ENCODE measurements around the gene APBA3. TPM values are rescaled to one million over a fixed set of nuclear protein-coding genes. Genes with fewer than 3 reads are reported as not detected.
"Not testable (repeated sequence)": the region's sequence is repeated elsewhere in the genome, so short reads cannot be mapped to it uniquely, and the experiment has no call there.

Gene APBA3
- total RNA-seq, 2 donors from 2014 or later: 49.3 to 75.0 TPM

DNA sequence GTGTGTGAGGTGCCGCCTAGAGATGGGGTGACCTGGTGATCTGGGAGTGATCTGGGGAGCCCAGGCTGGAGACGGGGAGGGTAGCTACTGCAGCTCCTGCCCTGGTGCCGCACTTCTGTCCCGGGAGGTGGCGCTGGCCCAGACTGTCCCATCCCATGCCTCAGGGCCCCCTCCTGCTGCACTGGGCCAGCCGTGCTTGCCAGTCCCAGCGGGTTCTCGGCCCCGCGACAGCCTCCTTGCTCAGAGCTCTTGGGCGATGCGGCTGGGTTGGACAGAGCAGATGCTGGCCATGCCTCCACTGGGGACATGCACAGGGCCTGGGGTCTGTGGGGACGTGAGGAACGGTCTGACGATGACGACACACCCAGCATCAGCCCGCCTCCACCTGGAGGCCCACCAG lies 8.0 kb upstream of the APBA3 start:
- no peak overlapping the region for H3K27ac Mint-ChIP-seq
- no peaks in the 10 kb centered on the region for H3K9me3 Mint-ChIP-seq
- peaks cover 11% of the 10 kb centered on the region for H3K36me3 Mint-ChIP-seq (ENCODE audit: low read depth)
- no peaks in the 10 kb centered on the region for H3K27me3 Mint-ChIP-seq
- H3K4me1 Mint-ChIP-seq: peaks cover 6% of the 10 kb centered on the region
- ATAC-seq (replicated peaks): no peak
- no peak overlapping the region for H3K4me3 Mint-ChIP-seq

DNA sequence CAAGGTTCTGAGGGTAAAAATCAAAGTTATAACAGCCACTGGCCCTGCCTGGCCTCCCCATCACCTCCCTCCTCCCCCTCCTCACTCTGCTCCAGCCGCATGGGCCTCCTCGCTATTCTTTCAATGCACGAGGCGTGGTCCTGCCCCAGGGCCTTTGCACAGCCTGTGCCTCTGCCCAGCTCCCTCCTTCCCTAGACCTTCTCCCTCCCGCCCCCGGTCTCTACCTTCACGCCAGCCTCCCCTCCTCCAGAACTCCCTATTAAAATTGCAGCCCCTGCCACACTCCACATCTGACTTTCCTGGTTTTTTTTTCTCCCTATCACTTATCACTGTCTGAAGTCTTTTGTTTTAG lies 7.2 kb upstream of the APBA3 start:
- H3K9me3 Mint-ChIP-seq: no peaks in the 10 kb centered on the region
- no peak for ATAC-seq (replicated peaks)
- H3K4me1 Mint-ChIP-seq: peaks cover 6% of the 10 kb centered on the region
- H3K36me3 Mint-ChIP-seq (ENCODE audit: low read depth): peaks cover 11% of the 10 kb centered on the region
- H3K27me3 Mint-ChIP-seq: no peaks in the 10 kb centered on the region
- no peak overlapping the region for H3K4me3 Mint-ChIP-seq
- H3K27ac Mint-ChIP-seq: no peak overlapping the region

DNA sequence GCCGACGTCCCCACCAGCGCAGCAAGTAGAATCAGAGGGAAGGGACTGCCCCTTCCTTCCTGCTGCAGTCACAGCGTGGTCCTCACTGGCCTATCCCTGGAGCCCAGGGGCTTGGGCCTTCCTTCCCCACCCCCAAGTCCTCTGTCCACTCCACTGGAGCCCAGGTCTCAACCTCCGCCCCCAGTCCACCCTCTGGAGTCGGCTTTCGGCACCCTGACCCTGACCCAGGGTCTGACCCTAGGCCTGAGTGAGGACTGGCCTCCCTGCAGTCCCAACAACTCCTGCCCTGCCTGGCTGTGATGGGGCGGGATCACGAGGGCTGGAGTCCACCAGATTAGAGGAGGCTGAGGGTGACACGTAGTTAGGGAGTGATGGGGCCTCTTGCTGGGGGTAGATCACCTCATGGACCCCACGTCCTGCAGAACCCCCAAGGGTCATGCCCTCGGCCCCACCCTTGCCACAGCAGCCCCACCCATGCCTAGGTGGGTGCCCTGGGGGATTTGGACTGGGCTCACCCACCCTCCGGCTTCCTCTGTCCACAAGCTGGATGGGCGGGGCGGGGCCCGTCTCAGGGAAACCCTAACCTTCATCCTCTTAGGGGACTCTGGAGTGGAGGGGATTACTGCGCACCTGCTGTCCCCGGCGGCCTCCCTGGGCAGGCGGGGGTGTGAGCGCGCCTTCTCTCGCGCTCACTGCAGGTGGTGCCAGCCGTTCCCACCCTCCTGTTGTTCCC lies 6.7 kb upstream of the APBA3 start:
- peaks cover 12% of the 10 kb centered on the region for H3K36me3 Mint-ChIP-seq (ENCODE audit: low read depth)
- no peaks in the 10 kb centered on the region for H3K9me3 Mint-ChIP-seq
- no peak for ATAC-seq (replicated peaks)
- H3K27me3 Mint-ChIP-seq: no peaks in the 10 kb centered on the region
- no peak overlapping the region for H3K27ac Mint-ChIP-seq
- H3K4me3 Mint-ChIP-seq: no peak overlapping the region
- peaks cover 6% of the 10 kb centered on the region for H3K4me1 Mint-ChIP-seq

DNA sequence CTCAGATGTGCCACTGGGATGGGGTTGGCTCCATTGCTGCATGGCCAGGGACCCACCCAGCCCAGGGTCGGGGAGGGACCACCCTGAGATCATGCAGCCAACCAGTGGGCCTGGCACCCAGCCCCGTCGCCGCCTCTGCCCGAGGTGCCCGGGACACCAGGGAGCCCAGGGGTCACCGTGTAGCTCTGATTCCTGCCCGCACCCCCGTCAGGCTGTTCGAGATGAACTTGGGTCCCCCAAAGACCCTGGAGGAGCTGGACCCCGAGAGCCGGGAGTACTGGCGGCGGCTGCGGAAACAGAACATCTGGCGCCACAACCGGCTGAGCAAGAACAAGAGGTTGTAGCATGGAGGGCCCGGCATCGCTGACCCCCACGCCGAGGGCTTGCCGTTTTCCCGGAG lies 5.6 kb upstream of the APBA3 start:
- no peak for ATAC-seq (replicated peaks)
- peaks cover 21% of the 10 kb centered on the region for H3K36me3 Mint-ChIP-seq (ENCODE audit: low read depth)
- no peaks in the 10 kb centered on the region for H3K27me3 Mint-ChIP-seq
- no peak overlapping the region for H3K27ac Mint-ChIP-seq
- H3K4me1 Mint-ChIP-seq: peaks cover 13% of the 10 kb centered on the region
- no peaks in the 10 kb centered on the region for H3K9me3 Mint-ChIP-seq
- peak overlapping the region; percentile 50 for H3K4me3 Mint-ChIP-seq

DNA sequence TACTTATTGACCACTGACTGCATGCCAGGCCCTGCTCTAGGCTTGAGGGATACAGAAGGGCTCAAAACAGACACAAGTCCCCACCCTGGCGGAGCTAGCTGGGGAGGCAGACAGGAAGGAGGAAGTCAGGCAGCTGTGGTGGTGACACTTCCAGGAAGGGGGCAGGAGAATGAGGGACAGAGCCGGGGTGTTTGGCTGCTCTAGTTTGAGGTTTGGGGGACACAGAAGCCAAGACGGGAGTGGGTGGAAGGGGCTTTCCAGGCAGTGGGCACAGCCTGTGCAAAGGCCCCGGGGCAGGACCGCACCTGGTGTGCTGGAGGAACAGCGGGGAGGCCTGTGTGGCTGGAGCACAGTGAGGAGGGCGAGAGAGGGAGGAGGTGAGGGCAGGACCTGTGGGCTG lies 5.0 kb upstream of the APBA3 start:
- Mint-ChIP-seq H3K4me3 (peak overlapping the region; percentile 50), H3K9me3 (no peaks in the 10 kb centered on the region)

DNA sequence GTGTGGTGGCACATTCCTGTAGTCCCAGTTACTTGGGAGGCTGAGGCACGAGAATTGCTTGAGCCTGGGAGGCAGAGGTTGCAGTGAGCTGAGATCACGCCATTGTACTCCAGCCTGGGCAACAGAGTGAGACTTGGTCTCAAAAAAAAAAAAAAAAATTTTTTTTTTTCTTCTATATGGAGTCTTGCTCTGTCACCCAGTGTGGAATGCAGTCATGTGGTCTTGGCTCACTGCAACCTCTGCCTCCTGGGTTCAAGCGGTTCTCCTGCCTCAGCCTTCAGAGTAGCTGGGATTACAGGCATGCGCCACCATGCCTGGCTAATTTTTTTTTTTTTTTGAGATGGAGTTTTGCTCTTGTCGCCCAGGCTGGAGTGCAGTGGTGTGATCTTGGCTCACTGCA lies 4.3 kb upstream of the APBA3 start:
- H3K27ac Mint-ChIP-seq; H3K9me3 Mint-ChIP-seq; ATAC-seq (replicated peaks); H3K4me3 Mint-ChIP-seq; H3K27me3 Mint-ChIP-seq: not testable (repeated sequence)
- Mint-ChIP-seq H3K36me3 (ENCODE audit: low read depth) (peaks cover 32% of the 10 kb centered on the region), H3K4me1 (peaks cover 13% of the 10 kb centered on the region)

More for the DNA sequence above, 5.0 kb upstream of the APBA3 start:
- no peak for ATAC-seq (replicated peaks)
- Mint-ChIP-seq H3K4me1 (peaks cover 13% of the 10 kb centered on the region), H3K36me3 (ENCODE audit: low read depth) (peaks cover 24% of the 10 kb centered on the region), H3K27ac (peak overlapping the region; percentile 90), H3K27me3 (no peaks in the 10 kb centered on the region)

DNA sequence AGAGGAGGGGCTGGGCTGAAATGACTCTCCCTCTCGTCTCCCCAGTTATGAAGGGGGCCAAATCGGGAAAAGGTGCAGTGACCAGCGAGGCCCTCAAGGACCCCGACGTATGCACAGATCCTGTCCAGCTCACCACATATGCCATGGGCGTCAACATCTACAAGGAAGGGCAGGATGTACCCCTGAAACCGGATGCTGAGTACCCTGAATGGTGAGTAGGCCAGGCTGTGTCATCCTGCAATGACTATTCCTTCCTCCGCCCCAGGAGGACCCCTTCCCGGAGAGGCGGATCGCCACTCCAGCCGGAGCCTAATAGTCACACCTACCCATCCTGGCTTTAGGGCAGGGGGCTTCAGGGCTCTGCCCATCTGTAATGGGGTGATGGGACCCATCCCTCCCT lies 3.6 kb upstream of the APBA3 start:
- no peak overlapping the region for H3K27ac Mint-ChIP-seq
- no peak for ATAC-seq (replicated peaks)
- H3K4me1 Mint-ChIP-seq: peaks cover 13% of the 10 kb centered on the region
- no peak overlapping the region for H3K4me3 Mint-ChIP-seq
- no peaks in the 10 kb centered on the region for H3K27me3 Mint-ChIP-seq
- H3K36me3 Mint-ChIP-seq (ENCODE audit: low read depth): peaks cover 36% of the 10 kb centered on the region
- no peaks in the 10 kb centered on the region for H3K9me3 Mint-ChIP-seq

DNA sequence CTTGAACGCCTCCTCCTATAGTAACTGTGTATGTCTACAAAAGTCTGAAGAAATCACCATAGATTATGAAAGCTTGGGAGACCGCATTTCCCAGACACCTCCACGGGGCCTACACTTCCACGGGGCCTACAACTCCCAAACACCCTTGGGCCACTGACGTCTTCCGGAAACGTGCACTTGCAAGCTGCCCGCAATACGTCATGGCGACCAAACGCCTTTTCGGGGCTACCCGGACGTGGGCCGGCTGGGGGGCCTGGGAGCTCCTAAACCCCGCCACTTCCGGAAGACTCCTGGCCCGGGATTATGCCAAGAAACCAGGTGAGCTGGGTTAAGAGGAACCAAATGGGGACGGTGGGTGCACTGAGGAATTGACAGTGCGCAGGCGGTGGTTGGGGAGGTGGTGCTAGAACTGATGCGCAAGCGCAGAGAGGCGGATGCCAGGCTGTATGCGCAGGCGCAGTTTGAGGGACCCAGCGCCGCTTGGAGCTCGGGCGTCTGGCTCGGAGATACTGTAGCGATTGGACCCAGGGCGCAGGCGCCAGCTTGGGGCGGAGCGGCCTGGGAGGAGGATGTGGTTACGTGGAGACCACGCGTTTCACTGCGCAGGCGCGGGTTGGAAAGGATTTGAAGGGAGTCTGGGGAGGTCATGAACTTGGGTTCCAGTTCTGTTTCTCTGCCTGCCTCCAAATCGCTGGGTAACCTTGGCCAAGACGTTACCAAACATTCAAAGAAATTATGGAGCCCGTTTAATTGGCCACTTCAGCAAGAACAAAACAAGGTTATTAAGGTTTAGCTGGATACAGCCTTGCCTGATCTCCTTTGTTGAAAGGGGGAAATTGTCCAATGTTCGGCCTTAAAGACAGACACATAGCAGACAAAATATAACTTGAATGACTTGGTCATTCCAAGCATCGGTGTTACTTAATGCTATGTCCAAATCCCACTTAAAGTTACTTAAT lies 1.3 kb upstream of the APBA3 start, which contains the start of gene MRPL54:
Gene MRPL54 (plus strand): TSS at position 182 of the 959 bp plus-strand sequence. CDS start 19 bp downstream, at position 201.
- Mint-ChIP-seq H3K27me3 (no peaks in the 10 kb centered on the region), H3K4me3 (peak within 1 kb of the TSS; percentile 99), H3K4me1 (peaks cover 13% of the 10 kb centered on the region), H3K36me3 (ENCODE audit: low read depth) (peaks cover 58% of the 10 kb centered on the region), H3K27ac (peak within 1 kb of the TSS; percentile 100), H3K9me3 (no peaks in the 10 kb centered on the region)
- peak; percentile 88 for ATAC-seq (replicated peaks)

DNA sequence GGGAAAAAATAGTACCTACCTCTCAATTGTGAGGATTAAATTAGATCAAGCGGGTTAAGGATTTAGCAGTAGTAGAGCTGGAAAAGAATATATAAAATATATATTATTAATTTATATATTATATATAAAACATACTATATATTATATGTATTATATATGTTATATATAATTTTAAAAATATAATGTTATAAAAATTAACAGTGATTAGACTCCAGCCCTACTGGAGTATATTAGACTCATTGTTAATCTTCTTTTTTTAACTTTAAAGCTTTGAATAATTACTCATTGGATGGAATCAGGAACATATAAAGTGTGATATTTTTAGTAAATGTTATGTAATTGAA lies 610 bp upstream of the APBA3 start:
- H3K4me1 Mint-ChIP-seq: peaks cover 13% of the 10 kb centered on the region
- H3K9me3 Mint-ChIP-seq: no peaks in the 10 kb centered on the region
- peak overlapping the region; percentile 100 for H3K27ac Mint-ChIP-seq
- peaks cover 60% of the 10 kb centered on the region for H3K36me3 Mint-ChIP-seq (ENCODE audit: low read depth)
- peak overlapping the region; percentile 99 for H3K4me3 Mint-ChIP-seq
- no peak for ATAC-seq (replicated peaks)
- no peaks in the 10 kb centered on the region for H3K27me3 Mint-ChIP-seq

DNA sequence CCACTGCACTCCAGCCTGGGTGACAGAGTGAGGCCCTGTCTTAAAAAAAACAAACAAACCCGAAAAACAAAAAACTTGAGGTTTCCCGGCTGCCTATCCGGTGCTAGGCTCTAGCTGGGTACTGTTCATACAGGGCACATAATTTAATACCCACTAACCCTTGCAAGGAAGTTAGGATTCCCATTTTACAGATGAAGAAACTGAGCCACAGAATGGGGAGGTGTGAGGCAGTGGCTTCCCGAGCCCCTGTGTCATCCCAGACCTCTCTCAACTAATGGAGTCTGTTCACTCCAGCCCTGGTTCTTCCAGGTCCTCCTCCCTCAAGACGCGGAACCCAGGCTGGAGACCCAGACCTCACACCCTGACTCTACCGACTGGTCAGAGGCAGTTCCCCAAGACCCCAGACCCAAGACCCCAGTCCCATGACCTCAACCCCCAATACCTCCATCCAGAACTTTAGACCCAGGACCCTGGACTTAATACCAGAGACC lies 576 bp downstream of the APBA3 start:
- Mint-ChIP-seq H3K27ac (peak overlapping the region; percentile 100), H3K4me3 (peak overlapping the region; percentile 99), H3K27me3 (no peaks in the 10 kb centered on the region), H3K4me1 (peaks cover 7% of the 10 kb centered on the region), H3K36me3 (ENCODE audit: low read depth) (peaks cover 60% of the 10 kb centered on the region), H3K9me3 (no peaks in the 10 kb centered on the region)
- ATAC-seq (replicated peaks): no peak

DNA sequence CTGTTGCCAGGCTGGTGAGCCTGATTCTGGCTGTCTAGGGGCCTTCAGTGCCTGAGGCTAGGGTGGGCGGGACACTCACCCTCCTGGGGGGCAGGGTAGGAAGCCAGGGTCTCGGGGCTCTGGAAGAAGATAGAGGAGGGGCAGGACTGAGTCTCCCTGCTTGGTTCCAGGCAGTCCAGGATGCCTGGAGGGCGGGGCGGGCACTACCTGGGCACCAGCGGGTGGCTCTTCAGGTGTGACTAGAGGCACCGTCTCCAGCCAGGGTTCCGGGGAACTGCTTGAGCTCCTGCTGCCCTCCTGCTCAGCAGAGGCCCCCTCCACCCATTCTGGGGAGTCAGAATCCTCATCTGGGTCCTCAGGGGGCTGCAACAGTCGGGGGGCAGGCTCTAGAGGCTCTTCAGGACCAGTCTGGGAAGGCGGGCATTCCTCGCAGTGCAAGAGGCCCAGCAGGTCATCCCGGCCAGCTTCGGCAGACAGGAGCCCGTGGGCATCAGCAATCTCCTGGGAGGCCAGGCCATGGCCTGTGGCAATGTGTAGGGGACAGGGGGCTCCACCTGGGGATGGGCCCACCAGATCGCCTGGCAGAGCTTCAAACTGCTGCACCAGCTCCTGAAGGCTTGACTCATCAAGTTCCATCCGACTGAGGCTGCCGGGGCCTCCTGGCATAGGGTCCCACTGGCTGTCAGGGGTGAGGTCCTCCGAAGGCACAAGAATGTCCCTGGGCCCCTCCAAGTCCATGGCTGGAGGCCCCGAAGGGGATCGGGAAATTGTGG lies 1.8 kb downstream of the APBA3 start:
- Mint-ChIP-seq H3K27me3 (no peaks in the 10 kb centered on the region), H3K36me3 (ENCODE audit: low read depth) (peaks cover 70% of the 10 kb centered on the region), H3K9me3 (no peaks in the 10 kb centered on the region), H3K4me1 (peaks cover 13% of the 10 kb centered on the region), H3K4me3 (peak overlapping the region; percentile 99), H3K27ac (peak overlapping the region; percentile 100)
- no peak for ATAC-seq (replicated peaks)

DNA sequence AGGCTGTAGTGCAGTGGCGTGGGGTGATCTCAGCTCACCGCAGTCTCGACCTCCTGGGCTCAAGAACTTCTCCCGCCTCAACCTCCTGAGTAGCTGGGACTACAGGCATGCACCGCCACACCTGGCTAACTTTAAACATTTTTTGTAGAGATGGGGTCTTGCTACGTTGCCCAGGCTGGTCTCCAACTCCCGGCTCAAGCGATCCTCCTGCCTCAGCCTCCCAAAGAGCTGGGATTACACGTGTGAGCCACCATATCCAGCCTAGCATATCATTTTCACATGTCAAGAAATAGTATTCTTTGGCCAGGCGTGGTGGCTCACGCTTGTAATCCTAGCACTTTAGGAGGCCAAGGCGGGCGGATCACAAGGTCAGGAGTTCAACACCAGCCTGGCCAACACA lies 3.2 kb downstream of the APBA3 start:
- not testable (repeated sequence) for H3K27me3 Mint-ChIP-seq; H3K9me3 Mint-ChIP-seq; ATAC-seq (replicated peaks); H3K4me3 Mint-ChIP-seq; H3K27ac Mint-ChIP-seq
- H3K36me3 Mint-ChIP-seq (ENCODE audit: low read depth): peaks cover 79% of the 10 kb centered on the region
- peaks cover 13% of the 10 kb centered on the region for H3K4me1 Mint-ChIP-seq

DNA sequence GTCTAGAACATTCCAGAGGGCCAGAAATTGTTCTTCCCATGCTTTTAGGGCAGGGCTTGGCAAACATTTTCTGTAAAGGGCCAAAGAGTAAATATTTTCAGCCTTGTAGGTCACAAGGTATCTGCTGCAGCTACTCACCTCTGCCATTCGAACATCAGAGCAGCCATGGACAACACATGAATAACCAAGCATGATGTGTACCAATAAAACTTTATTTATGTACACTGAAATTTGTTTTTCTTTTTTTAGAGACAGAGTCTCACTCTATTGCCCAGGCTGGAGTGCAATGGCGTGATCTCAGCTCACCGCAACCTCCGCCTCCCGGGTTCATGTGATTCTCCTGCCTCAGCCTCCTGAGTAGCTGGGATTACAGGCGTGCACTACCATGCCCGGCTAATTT lies 3.8 kb downstream of the APBA3 start:
- H3K27ac Mint-ChIP-seq; H3K27me3 Mint-ChIP-seq; H3K4me3 Mint-ChIP-seq; H3K4me1 Mint-ChIP-seq; H3K9me3 Mint-ChIP-seq; ATAC-seq (replicated peaks): not testable (repeated sequence)
- peaks cover 77% of the 10 kb centered on the region for H3K36me3 Mint-ChIP-seq (ENCODE audit: low read depth)

DNA sequence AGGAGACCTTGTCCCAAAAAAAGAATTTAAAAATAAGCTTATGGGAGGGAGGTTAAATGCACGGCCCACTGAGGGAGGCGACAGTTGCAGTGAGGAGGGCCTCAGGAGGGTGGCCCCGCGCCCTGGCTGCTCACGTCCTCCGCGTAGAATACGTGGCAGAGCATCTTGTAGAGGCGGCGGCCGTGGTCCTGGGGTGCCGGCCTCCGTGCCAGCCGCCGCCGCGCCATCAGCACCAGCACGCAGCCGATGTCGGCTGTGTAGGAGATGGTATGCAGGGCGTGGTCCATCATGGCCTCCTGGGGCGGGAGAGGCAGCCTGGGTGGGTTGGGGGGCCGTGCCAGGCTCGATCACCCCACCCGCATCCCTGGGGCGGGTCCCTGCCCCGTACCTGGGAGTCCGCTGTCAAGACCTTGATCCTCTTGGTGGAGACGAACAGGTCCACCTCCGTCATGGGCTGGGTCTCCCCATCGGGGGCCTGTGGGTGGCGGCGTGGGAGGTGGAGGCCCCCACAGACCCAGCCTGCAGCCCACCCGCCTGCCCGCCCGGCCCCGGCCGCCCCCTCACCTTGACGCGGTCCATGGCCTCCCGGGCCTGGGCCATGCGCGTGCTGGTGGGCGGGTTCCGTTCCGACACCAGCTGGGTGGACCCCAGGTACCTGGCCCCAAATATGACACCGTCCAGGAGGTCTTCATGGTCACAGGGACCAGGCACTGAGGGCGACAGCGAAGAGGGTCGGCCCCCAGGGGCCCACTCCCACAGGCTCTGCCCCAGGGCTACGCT lies 7.7 kb downstream of the APBA3 start:
- H3K27ac Mint-ChIP-seq: no peak overlapping the region
- H3K4me3 Mint-ChIP-seq: no peak overlapping the region
- peaks cover 6% of the 10 kb centered on the region for H3K4me1 Mint-ChIP-seq
- no peaks in the 10 kb centered on the region for H3K9me3 Mint-ChIP-seq
- peaks cover 71% of the 10 kb centered on the region for H3K36me3 Mint-ChIP-seq (ENCODE audit: low read depth)
- H3K27me3 Mint-ChIP-seq: no peaks in the 10 kb centered on the region
- no peak for ATAC-seq (replicated peaks)

Measured in activated T-helper 17 cell treated with anti-CD3 and anti-CD28 coated beads, Interleukin-2, amount 50 U/mL, for 72 hours (primary cell).